Stimulated activated CD4-positive, alpha-beta T cell treated with anti-CD3 and anti-CD28 coated beads, Interleukin-2, amount 100 ng/mL, for 48 hours (primary cell): ENCODE measurements around the gene CD14.
"Not testable (repeated sequence)": the region's sequence is repeated elsewhere in the genome, so short reads cannot be mapped to it uniquely, and the experiment has no call there.

Source experiments
- DNase-seq, 2 donors: peaks; one replicate each; pipeline ENCODE4 v3.0.0-alpha.2; 2020

Gene CD14

DNA sequence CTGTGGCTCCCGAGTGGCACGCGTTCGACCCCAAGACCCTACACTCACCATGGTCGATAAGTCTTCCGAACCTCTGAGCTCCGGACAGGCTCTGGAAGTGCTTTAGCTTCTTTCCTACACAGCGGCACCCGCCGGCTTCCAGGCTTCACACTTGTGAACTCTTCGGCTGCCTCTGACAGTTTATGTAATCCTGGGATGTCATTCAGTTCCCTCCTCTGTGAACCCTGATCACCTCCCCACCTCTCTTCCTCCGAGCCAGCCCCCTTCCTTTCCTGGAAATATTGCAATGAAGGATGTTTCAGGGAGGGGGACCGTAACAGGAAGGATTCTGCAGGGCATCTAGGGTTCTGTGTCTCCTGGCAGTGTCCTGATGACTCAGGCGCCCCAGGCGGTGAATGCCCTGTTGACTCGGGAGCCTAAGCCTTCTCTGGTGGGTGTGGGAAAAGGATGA, at the start of gene CD14:
Gene CD14, minus strand, starts transcription at position 155 of the 451 bp plus-strand sequence. Its CDS starts 104 bp downstream, at position 51.
- peak in 1 of 2 donors; percentile 5 for DNase-seq

DNA sequence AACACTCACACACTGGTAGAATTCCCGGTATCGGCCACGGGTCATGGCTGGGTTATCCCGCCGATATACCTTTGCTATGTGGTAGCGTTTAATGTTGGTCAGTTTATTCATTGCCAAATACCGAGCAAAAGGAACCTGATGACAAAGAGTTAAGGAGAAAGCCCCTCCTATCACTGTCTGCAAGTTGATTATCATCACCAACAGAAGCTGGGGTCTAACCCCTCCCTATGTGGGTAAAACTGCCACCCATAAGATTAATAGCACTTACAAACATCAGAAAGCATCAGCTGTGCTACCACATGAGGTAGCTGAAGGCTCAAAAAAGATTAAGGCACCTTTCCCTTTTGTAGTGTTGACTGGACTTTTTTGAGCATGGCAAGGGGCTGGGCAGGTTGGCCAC, 46.0 kb upstream of the CD14 start:
- DNase-seq: no peak

DNA sequence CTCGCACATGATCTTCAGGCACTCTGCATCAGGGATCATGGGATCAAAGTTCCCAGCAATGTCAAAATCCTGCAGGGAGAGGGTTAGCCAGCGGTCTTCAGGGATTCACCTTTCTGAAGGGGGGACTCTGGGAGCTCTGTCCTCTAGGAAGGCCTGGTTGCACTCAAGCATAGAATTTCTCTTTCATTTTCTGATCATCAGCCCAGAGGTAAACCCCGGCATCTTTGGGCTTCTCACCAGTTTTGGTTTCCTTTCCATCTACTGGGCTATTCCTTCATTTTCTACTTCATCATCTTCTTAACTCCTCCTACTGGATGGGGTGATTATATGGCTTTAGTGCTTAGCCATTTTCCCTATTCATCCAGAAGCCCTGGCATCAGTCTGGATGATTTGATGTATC, 45.0 kb upstream of the CD14 start:
- no peak for DNase-seq

DNA sequence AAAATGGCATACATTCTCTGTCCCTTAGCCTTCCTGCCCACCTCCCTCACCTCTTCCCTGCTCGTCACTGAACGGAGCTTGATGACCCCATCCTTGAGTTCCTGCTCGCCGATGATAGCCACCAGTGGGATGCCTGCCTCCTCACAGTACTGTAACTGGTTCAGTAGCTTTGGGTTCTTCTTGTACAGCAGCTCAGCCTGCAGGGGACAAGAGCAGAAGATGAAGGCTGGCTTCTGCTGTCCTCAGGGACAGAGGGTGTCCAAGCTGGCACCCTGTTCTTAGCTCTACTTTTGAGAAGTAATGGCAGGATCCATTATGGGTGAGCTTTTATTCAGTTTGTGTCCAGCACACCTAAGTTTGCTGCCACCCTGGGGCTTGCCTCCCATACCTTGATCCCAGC, 41.7 kb upstream of the CD14 start:
- DNase-seq: no peak

DNA sequence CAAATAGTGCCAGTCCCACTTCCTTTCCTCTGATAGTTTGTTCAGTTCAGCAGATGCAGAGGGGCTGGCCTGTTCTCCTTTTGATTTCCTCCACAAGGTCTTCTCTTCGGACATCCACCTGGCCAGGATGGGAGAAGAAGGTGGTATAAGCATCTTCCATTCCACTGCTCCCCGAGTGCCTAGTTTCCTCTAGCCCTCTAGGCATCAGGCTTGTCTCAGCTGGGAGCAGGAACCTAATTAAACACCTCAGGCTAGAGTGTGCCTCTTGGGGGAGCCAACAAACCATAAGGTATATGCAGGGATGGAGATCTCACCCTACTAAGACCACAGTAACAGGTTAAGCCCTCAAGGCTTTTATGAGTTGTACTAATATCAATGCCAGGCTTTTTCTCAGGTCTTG, 41.2 kb upstream of the CD14 start:
- DNase-seq: no peak

DNA sequence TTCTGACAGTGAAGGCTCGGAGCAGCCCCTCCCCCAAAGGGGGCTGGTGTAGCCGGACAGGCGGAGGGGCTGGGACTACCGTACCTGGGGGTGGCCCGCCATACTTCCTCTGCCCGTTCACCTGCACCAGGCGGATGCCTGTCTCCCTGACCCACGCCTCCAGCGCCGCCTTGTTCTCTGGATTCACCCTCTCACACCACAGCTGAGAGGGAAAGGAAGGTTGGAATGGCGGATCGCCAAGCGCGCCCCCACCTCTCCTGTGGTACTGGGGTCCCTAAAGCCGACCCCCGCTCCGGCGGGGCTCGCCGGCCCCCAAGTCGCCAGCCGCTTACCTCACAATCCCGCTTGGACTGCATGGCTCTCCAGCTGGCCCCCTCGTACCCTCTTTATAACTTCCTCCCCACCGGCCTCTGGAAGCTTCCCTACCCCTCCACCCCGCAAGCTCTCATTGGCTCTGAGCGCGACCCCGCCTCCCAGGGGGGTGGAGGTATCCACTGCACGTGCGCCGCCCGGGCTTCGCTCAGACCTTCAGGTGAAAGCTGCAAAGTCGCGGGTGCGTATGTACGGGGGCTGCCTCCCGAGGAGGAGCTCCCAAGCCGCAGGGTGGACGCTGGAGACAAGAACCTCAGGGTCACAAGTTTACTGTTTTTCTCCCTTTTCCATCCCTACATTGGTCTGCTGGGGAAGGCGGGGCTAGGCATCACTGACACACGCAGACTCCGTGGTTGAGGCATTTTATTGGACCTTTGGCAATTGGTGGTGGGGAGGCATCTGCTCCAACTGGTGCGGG, 40.4 kb upstream of the CD14 start, which contains the start of gene DND1:
Gene DND1, minus strand, starts transcription at position 390 of the 790 bp plus-strand sequence. Its CDS starts 34 bp downstream, at position 356.
- DNase-seq: no peak

DNA sequence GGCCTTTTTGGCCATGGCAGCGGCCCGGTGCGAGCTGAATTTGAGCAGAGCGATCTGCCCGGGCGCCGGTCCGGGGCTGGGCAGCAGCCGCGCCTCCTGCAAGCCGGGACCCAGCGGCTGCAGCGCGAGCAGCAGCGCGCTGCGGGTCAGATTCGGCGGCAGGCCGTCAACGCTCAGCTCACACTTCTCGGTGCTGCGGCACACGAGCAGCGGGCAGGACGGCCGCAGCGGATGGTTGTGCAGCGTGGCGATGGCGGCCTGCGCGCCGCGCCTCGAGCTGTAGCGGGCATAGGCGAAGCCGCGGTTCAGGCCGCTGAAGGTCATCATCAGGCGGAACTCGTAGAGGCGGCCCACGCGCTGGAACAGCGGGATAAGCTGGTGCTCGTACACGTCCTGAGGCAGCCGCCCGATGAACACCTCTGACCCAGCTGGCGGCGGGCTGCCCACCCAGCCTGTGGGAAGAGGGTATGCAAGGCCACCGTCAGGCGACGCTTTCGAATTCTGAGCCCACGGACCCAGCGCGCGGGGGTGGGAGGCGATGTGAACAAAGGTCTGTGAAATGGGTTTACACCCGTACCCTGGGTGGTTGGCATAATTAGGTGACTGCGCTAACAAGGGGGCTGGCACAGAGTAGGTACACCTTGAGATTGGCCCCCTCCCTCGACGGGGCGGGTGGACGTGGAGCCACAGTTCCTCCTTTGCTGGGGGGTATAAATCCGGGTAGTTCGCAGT, 39.6 kb upstream of the CD14 start:
- DNase-seq: no peak

DNA sequence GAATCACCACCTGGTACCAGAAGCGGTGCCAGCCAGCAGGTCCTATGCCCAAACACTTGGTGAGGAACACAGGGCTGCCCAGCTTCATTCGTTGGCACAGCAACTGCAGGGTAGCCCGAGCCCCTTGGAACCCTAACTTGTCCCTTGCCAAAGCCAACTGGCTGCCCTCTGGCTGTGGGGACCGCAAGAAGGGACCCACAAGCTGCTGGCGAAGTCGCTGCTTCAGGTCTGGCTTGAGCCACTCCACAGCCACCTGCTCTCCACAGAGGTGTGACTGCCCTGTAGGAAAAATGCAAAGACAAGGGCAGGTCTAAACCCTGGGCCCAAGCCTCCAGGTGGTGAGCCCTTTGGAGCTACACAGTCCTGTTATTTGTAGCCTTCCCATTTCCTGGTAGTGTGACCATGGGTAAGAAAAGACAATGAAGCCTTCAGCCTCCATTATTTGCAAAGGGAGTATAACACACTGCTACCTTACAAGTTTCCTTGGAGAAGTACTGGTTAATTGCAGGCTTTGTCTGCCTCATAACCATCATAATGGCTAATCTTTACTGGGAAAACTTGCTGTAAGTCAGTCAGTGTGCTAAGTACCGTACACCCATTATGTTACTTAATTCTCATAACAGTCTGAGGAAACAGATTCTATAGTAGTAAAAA, 38.6 kb upstream of the CD14 start:
- DNase-seq: no peak

DNA sequence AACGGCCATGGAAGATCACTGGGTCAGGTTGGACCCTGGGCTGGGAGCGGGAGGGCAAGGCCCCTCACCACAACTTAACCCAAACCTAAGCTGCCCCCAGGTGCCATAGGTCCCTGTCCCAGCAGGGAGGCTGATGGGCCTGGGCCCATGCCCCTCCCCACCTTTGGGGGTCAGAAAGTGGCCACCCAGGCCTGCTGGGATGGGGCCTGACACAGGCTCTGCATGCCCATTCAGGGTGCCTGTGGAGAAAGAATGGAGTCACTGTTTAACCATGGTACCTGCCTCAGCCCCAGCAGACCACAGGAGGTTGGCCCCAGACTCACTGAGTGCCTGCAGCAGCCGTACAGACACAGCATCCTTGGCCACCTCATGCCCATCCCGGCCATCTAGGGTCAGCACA, 38.1 kb upstream of the CD14 start:
- not testable (repeated sequence) for DNase-seq

DNA sequence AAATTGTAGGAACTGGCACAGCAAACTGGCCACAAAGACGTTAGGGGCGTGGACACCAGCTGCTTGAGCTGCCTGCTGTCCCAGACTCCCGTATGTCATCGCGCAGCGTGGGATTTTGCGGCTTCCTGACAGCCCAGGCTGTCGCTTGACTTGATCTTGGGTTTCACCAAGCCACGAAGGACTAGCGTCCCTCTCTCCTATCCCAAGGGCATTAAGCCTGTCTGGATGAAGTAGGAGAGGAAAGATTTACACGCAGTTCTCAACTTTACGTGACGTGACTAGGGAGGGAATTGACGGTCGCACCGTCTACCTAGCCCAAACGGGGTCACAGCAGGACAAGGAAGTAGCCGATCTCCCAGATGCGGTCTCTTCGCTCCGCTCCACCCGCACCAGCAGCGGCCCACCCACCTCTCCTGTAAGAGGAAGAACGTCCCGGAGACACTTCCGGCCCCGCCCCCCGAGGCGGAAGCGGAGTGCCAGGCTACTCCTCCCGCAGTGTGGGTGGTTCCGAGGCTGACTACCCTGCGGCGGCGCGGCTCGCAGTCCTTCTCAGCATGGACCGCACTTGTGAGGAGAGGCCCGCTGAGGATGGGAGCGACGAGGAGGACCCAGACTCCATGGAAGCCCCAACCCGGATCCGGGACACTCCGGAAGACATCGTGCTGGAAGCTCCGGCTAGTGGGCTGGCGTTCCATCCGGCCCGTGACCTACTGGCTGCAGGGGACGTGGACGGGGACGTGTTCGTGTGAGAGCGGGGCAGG, 31.6 kb upstream of the CD14 start, which contains the start of gene WDR55:
Gene WDR55, plus strand, starts transcription at position 546 of the 761 bp plus-strand sequence. Its CDS starts 9 bp downstream, at position 555.
- DNase-seq: peak; percentile 93 to 94

DNA sequence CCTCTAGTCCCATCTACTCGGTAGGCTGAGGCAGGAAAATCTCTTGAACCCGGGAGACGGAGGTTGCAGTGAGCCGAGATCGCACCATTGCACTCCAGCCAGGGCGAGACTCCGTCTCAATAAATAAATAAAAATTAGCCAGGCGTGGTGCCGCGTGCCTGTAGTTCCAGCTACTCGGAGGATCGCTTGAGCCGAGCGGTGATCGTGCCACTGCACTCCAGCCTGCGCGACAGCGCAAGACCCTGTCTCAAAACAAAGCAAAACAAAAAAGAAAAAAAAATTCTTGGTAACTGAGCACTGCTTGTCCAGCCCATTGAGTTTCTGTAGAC, 31.0 kb upstream of the CD14 start:
- no peak for DNase-seq

DNA sequence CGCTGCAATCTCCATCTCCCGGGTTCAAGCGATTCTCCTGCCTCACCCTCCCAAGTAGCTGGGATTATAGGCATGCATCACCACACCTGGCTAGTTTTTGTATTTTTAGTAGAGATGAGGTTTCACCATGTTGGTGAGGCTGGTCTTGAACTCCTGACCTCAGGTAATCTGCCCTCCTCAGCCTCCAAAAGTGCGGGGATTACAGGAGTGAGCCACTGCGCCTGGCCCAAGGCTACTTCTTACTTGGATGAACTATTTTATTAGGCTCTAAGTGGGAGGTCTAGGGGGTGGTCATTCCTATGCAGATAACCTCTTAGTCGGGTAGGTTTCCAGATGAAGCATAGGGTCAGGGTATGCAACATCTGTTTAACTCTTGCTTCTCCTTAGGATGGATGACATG, 27.4 kb upstream of the CD14 start:
- DNase-seq: not testable (repeated sequence)

DNA sequence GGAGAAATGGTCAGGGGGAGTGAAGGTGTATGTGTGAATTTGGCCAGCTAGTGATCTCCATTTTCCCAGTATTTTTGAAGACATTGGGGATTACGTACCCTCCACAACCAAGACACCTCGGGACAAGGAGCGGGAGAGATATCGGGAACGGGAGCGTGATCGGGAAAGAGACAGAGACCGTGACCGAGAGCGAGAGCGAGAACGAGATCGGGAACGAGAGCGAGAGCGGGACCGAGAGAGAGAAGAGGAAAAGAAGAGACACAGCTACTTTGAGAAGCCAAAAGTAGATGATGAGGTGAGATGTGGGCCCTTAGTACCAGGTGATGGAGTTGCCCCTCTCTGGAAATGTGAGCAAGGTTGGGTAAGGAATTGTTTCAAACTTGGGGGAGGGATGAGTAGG, 25.9 kb upstream of the CD14 start:
- no peak for DNase-seq

DNA sequence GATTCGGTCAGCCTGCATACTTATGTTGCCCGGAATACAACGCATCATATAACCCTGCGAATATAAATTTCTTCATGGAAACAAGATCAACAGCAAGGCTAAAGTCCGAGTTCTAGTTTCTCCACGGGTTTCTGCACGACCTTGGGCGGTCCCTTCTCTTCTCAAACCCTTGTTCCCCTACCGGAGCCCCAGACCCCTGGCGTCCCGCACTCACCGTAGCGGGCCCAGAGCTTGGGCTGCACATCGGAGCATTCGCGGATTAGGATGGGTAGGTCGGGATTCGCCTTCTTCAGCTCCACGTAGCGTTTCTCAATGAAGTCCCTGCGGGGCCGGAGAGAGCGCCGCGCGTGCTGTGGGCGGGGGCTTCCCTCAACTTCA, 14.1 kb upstream of the CD14 start:
- no peak for DNase-seq

DNA sequence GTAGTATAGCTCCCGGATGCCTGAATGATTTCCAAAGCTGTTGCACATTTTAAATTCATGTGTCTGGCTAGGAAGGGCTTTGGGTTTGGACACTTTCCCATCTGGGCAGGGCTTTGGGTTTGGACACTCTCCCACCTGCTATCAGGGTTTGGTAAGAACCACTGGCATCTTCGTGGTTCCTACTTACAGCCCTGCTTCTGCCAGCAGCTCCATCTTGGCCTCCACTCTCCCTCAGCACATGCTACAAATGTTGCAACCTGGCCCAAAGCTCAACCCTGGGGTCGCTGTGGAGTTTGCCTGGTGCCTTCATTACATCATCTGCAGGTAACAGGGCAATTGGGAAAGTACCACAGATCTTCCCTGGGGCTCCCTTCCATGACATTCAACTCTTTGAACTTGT, 9.7 kb upstream of the CD14 start:
- no peak for DNase-seq

DNA sequence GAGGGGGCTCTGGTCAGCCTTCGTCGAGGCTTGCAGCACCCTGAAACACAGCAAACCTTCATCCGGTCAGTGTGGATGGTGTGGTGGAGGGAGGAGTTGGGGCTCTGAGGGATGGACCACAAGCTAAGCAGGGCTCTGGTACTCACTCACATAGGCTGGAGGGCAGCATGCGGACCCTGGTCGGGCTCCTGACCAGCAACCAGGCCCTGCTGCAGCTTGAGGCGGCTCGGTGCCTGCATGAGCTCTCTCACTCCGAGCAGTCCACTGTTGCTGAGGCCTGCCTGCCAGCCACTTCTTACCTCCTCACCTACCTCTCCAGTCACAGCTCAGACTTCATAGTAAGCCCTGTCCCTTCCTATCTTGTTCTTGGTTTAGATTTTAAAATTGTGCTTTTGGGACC, 8.7 kb upstream of the CD14 start:
- no peak for DNase-seq

DNA sequence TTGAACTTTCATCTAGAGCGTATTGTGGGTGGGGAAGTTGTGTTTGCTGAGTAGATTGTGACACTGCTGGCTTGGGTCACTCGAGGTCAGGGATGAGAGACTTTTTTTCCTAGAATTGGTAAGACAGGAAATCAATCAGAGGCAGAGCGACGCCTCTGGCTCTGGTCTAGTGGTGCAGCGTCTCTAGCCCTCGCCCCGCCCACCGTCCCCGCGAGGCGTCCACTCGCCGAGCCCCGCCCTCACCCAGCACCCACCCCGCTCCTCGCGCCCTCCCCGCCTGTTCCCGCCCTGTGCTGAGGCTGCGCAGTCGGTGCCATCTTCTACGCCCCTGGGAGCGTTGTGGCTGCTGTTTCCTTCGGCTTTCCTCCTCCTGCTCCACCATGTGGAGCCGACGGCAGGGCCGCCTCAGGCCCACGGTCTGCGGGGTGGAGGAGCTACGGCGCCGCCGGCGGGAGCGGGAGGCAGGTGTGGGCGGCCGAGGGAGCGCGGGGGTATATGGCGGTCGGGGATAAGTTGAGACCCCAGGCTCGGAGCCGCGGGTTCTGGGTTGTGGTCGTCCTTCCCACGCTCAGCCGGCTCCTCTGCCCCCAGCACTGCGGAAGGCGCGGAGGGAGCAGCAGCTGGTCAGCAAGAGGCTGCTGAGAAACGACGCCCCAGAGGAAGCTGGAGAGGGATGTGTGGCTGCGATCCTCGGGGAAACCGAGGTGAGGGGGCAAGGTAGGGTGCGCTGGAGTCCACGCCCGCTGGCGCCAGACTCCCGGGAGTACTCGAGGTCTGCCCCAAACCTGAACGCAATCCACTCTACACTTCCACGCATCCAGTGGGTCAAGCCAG, 6.4 kb upstream of the CD14 start, which contains the start of gene TMCO6:
Gene TMCO6, plus strand, starts transcription at position 304 of the 834 bp plus-strand sequence. Its CDS starts 77 bp downstream, at position 381.
- DNase-seq: peak; percentile 97 to 98

DNA sequence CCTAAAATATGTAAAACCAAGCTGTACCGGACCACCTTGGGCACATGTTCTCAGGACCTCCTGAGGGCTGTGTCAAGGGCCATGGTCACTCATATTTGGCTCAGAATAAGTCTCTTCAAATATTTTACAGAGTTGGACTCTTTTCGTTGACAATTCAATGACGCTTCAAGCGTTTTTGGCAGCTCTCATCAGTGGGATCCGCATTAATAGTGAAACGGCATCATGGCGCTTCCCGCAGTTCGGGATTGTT, 5.8 kb upstream of the CD14 start:
- DNase-seq: not testable (repeated sequence)

DNA sequence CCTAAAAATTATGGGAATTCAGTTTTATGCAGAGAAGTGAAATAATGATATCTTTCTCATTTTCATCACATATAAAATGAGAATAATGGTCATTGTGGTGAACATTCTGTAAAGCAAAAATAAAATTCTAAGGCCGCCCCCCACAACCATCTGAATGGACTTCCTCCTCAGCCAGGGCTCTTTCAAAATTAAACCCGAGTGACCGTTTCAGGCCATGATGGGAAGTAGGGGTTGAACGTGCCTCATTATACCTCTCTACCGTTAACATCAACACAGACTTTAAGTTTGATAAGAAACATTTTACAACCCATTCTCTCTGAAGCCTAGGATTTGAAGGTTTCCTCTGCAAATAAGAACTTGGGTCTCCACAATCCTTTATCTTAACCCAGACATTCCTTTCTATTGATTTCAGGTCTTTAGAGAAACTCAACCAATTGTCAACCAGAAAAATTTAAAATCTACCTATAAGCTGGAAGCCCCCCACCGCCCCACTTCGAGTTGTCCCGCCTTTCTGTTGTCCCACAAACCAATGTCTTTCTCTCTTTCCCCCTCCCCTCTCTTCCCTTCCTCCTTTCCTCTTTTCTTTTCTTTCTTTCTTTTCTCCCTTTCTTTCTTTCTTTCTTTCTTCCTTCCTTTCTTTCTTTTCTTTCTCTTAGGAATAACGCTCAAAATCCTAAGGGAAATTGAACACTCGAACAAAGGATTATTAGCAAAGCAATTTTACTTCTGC, 4.6 kb upstream of the CD14 start:
- DNase-seq: no peak

DNA sequence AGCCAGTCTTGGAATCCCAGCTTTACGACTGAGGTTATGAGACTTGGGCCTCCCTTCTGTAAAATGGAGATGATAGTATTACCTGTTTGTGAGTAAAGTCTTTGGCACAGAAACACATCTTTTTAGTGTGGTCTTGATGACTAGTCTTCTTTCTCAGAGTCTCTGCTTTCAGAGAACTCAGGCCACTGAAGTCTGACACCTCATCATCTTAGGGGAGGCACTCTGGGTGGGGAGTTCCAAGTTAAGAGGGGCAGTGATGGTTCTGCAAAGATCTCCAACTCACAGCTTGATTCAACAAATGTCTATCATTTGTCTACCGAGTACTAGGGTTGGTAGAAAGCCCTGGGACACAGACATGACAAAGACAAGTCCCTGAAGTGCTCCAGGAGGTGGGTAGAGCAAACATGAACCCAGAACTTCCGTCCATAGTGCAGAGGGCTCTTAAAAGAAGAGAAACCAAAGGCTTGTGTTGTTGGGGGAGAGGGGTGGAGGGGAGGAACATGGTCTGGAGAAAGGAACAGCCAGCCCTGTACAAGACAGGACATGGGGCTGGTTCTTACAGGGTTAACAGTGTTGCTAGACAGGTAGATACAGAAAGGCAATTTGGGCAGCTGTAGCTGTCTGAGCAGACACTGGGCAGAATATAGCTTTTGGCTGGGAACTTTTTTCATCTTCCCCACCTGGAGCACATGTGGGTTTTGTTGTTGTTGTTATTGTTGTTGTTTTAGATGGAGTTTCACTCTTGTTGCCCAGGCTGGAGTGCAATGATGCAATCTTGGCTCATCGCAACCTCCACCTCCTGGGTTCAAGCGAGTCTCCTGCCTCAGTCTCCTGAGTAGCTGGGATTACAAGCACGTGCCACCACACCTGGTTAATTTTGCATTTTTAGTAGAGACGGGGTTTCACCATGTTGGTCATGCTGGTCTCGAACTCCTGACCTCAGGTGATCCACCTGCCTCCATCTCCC, 2.6 kb upstream of the CD14 start:
- DNase-seq: no peak
